ENCODE data around the gene NHSL1.

NHSL1 gene

DNA sequence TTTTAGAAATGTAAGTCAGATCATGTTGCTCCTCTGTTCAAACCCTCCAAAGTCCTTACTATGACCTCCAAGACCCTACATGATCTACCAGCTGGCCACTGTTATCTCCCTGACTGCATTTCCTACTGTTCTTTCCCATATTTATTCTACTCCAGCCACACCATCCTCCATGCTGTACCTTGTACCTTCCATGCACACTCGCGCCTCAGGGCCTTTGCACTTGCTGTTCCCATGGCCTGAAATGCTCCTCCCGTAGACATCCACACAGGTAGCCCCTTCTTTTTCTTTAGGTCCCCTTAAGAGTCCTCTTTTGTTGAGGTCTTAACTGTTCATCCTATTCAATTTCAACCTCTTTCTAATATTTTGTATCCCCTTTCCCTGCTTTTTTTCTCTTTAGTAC, 48.3 kb downstream of the NHSL1 start:
- Mint-ChIP-seq H3K4me3 (no peak overlapping the region), H3K9me3 (no peaks in the 10 kb centered on the region), H3K4me1 (ENCODE audit: low read depth) (peaks cover 9% of the 10 kb centered on the region), H3K27me3 (no peaks in the 10 kb centered on the region), H3K36me3 (ENCODE audit: low read depth) (no peaks in the 10 kb centered on the region), H3K27ac (no peak overlapping the region)
- intact Hi-C loops (cut with micrococcal nuclease) = no loop called here

- H3K9me3 Mint-ChIP-seq = no peaks in the 10 kb centered on the region
- no peaks in the 10 kb centered on the region for H3K27me3 Mint-ChIP-seq
- intact Hi-C loops (cut with micrococcal nuclease) = no loop called here
- H3K4me1 Mint-ChIP-seq (ENCODE audit: low read depth) = peaks cover 6% of the 10 kb centered on the region
- H3K36me3 Mint-ChIP-seq (ENCODE audit: low read depth) = no peaks in the 10 kb centered on the region
- no peak overlapping the region for H3K27ac Mint-ChIP-seq
- H3K4me3 Mint-ChIP-seq = no peak overlapping the region
Observed at GRCh38 chr6:138450445-138450844, 48.8 kb downstream of the NHSL1 start.

GRCh38 chr6:138446821-138447220, 52.5 kb downstream of the NHSL1 start:
- H3K27ac Mint-ChIP-seq = no peak overlapping the region
- intact Hi-C loops (cut with micrococcal nuclease) = no loop called here
- peaks cover 4% of the 10 kb centered on the region for H3K36me3 Mint-ChIP-seq (ENCODE audit: low read depth)
- no peaks in the 10 kb centered on the region for H3K4me1 Mint-ChIP-seq (ENCODE audit: low read depth)
- H3K27me3 Mint-ChIP-seq = no peaks in the 10 kb centered on the region
- H3K4me3 Mint-ChIP-seq = no peak overlapping the region
- no peaks in the 10 kb centered on the region for H3K9me3 Mint-ChIP-seq

GRCh38 chr6:138443979-138444378, 55.3 kb downstream of the NHSL1 start:
- no peaks in the 10 kb centered on the region for H3K9me3 Mint-ChIP-seq
- no peak overlapping the region for H3K27ac Mint-ChIP-seq
- peaks cover 7% of the 10 kb centered on the region for H3K36me3 Mint-ChIP-seq (ENCODE audit: low read depth)
- no peak overlapping the region for H3K4me3 Mint-ChIP-seq
- intact Hi-C loops (cut with micrococcal nuclease) = no loop called here
- H3K4me1 Mint-ChIP-seq (ENCODE audit: low read depth) = peaks cover 5% of the 10 kb centered on the region
- no peaks in the 10 kb centered on the region for H3K27me3 Mint-ChIP-seq

DNA sequence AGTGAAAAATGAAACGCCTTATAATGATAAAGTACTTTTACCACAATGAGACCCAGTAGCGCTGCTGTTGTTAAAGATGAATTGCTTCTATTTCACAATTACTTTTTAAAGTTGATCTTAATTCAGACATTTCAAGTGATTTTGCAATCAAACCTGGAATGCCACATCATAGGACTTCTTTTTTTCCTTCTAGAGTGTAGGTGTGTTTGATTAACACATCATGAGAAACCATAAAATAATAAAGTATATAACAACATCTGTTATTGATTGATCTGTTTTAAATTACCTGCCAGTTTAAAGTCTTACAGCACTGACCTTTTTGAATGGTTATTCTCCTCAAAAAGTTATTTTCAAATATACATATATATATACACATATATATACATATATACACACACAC, 56.6 kb downstream of the NHSL1 start:
- H3K4me1 Mint-ChIP-seq (ENCODE audit: low read depth) = peaks cover 5% of the 10 kb centered on the region
- H3K9me3 Mint-ChIP-seq = no peaks in the 10 kb centered on the region
- no peak overlapping the region for H3K27ac Mint-ChIP-seq
- peaks cover 7% of the 10 kb centered on the region for H3K36me3 Mint-ChIP-seq (ENCODE audit: low read depth)
- no peaks in the 10 kb centered on the region for H3K27me3 Mint-ChIP-seq
- intact Hi-C loops (cut with micrococcal nuclease) = no loop called here
- H3K4me3 Mint-ChIP-seq = no peak overlapping the region

DNA sequence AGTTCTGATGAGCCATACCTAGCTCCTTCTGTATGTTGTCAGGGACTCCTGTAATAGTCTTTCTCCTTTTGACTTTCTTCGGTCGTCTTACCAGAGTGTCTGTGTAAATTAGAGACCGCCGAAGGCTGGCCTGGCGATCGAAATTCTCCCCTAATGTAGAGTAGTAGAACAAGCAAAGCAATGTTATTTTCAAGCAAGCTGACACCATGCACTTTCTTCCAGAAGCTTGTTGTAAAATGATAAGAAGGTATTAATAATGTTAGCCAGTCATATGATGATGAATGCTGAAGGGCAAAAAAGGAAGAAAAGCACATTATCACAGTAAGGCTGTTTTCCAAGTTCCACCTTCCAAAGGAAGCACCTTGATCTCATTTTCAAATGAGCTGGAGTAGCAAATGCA, 57.3 kb downstream of the NHSL1 start:
- no peaks in the 10 kb centered on the region for H3K27me3 Mint-ChIP-seq
- peaks cover 7% of the 10 kb centered on the region for H3K36me3 Mint-ChIP-seq (ENCODE audit: low read depth)
- H3K4me3 Mint-ChIP-seq = no peak overlapping the region
- no peaks in the 10 kb centered on the region for H3K9me3 Mint-ChIP-seq
- no peak overlapping the region for H3K27ac Mint-ChIP-seq
- intact Hi-C loops (cut with micrococcal nuclease) = no loop called here
- peaks cover 5% of the 10 kb centered on the region for H3K4me1 Mint-ChIP-seq (ENCODE audit: low read depth)

DNA sequence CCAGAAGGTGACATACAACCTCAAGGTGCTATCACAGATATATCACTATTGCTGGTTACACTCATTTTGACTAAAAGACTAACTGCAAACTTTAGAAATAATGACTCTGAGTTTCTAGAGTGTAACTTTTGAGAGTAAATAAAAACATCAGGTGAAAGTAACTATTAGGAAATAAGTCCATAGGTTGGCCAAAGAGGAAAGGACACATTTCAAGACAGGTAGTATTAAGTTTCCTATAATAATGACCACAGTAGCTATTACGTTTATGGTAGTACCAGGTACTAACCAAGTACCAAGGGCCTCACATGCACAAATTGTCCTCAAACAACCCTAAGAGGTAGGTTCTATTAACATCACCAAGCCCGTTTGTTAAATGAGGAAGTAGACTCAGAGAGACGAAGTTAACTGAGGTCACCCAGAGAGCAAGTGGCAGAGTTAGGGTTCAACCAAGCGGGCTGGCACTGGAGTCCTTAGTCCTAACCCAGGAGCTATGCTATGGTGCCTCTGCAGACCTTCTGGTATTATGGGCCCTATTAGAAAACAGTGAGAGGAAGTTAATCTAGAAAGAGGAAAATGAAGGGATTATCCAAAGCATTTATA, 58.4 kb downstream of the NHSL1 start:
- Mint-ChIP-seq H3K36me3 (ENCODE audit: low read depth) (peaks cover 7% of the 10 kb centered on the region), H3K27me3 (no peaks in the 10 kb centered on the region), H3K4me3 (no peak overlapping the region), H3K27ac (no peak overlapping the region), H3K9me3 (no peaks in the 10 kb centered on the region), H3K4me1 (ENCODE audit: low read depth) (peaks cover 5% of the 10 kb centered on the region)
- intact Hi-C loops (cut with micrococcal nuclease) = no loop called here

DNA sequence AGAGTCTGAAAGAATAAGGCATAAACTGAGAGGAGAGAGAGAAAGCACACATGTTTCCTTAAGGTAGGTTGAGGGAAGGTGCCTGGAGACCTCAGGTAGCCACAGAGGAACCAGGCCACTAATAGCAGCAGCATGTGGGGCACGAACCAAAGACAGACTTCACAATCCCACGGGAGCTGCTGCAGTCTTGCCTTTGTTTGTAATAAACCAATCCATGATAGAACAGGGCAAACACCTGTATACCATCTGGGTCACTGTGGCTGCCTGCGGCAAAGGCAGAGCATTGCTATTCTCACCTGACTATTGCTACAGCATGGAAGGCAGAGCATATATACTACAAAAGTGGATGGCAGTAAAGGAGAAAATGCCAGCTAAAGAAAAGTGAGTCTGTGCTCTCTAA, 59.0 kb downstream of the NHSL1 start:
- intact Hi-C loops (cut with micrococcal nuclease) = no loop called here
- Mint-ChIP-seq H3K4me3 (no peak overlapping the region), H3K36me3 (ENCODE audit: low read depth) (peaks cover 7% of the 10 kb centered on the region), H3K27ac (no peak overlapping the region), H3K4me1 (ENCODE audit: low read depth) (peaks cover 6% of the 10 kb centered on the region), H3K9me3 (no peaks in the 10 kb centered on the region), H3K27me3 (no peaks in the 10 kb centered on the region)

GRCh38 chr6:138439546-138439945, 59.7 kb downstream of the NHSL1 start:
- Mint-ChIP-seq H3K4me3 (no peak overlapping the region), H3K27ac (no peak overlapping the region)

DNA sequence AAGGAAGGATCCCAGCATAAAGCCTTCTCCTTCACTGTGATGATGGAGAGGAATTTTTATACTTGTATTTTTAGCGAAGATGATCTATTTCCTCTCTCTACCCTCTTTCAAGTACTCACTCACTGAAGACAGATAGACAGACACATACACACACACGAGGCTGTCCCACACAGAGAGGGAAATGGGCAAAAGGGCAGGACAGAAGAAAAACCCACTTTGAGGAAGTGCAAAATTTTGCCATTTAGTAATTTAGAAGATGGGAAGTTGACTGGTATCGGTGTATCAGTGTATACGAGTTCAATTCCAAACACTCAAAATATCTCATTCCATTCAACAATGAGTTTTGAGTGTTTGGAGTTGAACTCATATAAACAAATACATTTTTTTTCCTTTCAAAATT, 64.4 kb downstream of the NHSL1 start:
- peaks cover 2% of the 10 kb centered on the region for H3K27me3 Mint-ChIP-seq
- H3K36me3 Mint-ChIP-seq (ENCODE audit: low read depth) = peaks cover 10% of the 10 kb centered on the region
- H3K4me1 Mint-ChIP-seq (ENCODE audit: low read depth) = peaks cover 51% of the 10 kb centered on the region
- no peak overlapping the region for H3K4me3 Mint-ChIP-seq
- no peaks in the 10 kb centered on the region for H3K9me3 Mint-ChIP-seq
- intact Hi-C loops (cut with micrococcal nuclease) = no loop called here
- no peak overlapping the region for H3K27ac Mint-ChIP-seq

More at GRCh38 chr6:138439546-138439945, 59.7 kb downstream of the NHSL1 start:
- peaks cover 13% of the 10 kb centered on the region for H3K4me1 Mint-ChIP-seq (ENCODE audit: low read depth)
- intact Hi-C loops (cut with micrococcal nuclease) = no loop called here
- no peaks in the 10 kb centered on the region for H3K9me3 Mint-ChIP-seq
- no peaks in the 10 kb centered on the region for H3K27me3 Mint-ChIP-seq
- peaks cover 7% of the 10 kb centered on the region for H3K36me3 Mint-ChIP-seq (ENCODE audit: low read depth)

DNA sequence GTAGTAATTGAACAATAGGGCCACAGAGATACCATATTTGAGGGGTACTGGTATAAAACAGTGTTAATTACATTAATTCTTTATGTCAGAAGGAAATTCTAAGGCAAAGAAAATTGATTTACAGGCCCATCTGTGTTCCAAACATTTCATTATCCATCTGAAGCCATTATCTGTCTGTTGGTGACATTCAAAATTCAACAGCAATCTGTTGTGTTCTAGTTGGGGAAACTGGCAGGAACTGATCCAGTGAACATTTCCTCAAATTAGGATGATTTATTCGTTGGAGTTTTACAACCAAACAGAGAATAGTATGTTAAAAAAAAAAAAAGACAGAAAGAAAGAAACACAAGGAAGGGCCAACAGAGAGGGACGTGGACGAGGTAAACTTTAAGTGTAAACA, 65.2 kb downstream of the NHSL1 start:
- Mint-ChIP-seq H3K36me3 (ENCODE audit: low read depth) (peaks cover 10% of the 10 kb centered on the region), H3K27ac (no peak overlapping the region), H3K27me3 (peaks cover 2% of the 10 kb centered on the region), H3K4me3 (no peak overlapping the region), H3K9me3 (no peaks in the 10 kb centered on the region), H3K4me1 (ENCODE audit: low read depth) (peaks cover 55% of the 10 kb centered on the region)
- intact Hi-C loops (cut with micrococcal nuclease) = no loop called here

DNA sequence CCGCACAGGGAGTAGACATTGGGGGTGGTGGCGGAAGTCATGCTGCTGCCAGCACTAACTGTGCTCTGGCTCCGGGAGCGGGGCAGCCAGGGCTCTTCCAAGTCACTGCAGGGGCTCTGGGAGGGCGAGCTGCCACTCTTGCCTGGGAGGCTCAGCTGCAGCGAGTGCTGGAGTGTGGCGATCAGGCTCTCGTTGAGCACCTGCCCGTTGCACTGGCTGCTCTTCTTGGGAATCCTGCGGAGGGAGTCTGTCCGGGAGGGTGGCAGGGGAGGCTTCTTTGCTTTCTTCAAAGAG, 67.3 kb downstream of the NHSL1 start:
- Mint-ChIP-seq H3K4me1 (ENCODE audit: low read depth) (peaks cover 56% of the 10 kb centered on the region), H3K4me3 (no peak overlapping the region), H3K9me3 (no peaks in the 10 kb centered on the region), H3K36me3 (ENCODE audit: low read depth) (peaks cover 10% of the 10 kb centered on the region), H3K27ac (no peak overlapping the region), H3K27me3 (peaks cover 2% of the 10 kb centered on the region)
- intact Hi-C loops (cut with micrococcal nuclease) = no loop called here

GRCh38 chr6:138431256-138432062, 67.8 kb downstream of the NHSL1 start:
- peak overlapping the region; percentile 1 for H3K27ac Mint-ChIP-seq
- peaks cover 10% of the 10 kb centered on the region for H3K36me3 Mint-ChIP-seq (ENCODE audit: low read depth)
- H3K27me3 Mint-ChIP-seq = peaks cover 2% of the 10 kb centered on the region
- no peaks in the 10 kb centered on the region for H3K9me3 Mint-ChIP-seq
- no peak overlapping the region for H3K4me3 Mint-ChIP-seq
- H3K4me1 Mint-ChIP-seq (ENCODE audit: low read depth) = peaks cover 56% of the 10 kb centered on the region
- intact Hi-C loops (cut with micrococcal nuclease) = no loop called here

DNA sequence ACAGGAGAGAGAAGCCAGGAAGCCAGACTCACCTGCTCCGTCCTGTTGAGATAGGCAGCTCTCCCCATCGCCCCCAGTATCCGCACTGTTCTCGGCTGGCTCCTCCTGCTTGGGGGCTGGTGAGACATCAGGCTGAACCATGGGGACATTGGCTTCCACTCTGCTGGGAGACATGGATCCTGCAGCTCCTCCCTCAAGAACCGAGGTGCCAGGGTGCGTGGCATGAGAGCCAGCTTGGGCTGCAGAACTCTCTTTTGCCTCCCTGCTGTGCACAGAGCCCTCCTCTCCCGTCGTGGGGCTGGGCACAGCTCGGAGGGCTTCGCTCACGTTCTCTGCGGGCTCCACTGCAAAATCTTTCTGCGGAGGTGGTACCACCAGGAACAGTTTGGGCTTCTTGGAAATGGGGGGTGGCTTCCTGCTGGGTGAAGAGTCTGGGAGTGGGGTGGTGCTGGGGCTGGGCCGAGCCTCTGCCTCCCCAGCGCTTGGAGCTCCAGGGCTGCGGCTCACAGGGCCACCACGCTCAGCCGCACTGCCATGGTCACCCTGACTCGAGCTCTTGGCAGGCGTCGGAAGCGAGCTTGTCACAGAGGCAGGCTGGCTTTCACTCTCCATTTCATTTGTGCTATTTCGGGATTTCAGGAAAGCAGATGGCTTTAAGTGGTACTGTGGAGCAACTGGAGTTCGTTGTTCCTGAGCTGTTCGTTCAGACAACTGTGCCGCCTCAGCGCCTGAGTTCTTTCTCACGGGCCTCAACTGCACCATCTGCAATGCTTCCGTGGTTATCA, 68.7 kb downstream of the NHSL1 start:
- Mint-ChIP-seq H3K27ac (no peak overlapping the region), H3K4me3 (no peak overlapping the region), H3K36me3 (ENCODE audit: low read depth) (peaks cover 10% of the 10 kb centered on the region), H3K4me1 (ENCODE audit: low read depth) (peaks cover 56% of the 10 kb centered on the region), H3K9me3 (no peaks in the 10 kb centered on the region), H3K27me3 (peaks cover 2% of the 10 kb centered on the region)
- intact Hi-C loops (cut with micrococcal nuclease) = no loop called here
